AG10803 (cell line): Measurements from ENCODE around the gene GPR153.

Source experiments
- DNase-seq: peaks from one replicate; pipeline ENCODE4 v3.0.0; 2010; ENCODE audit warnings: low read depth
- H3K4me3 ChIP-seq: 2 replicates; pipeline ENCODE4 v1.5.1; 2011; ENCODE audit warnings: mild to moderate bottlenecking, low read length, control low read depth
- TF ChIP-seq, protein P1 (sequence below): conservative IDR thresholded peaks from 2 replicates; pipeline ENCODE4 v1.5.1; 2011; ENCODE audit warnings: mild to moderate bottlenecking, low read length, control low read depth, inconsistent platforms

Gene GPR153

GRCh38 chr1:6253380-6253779 lies 7.5 kb downstream of the GPR153 start:
- DNase-seq: no peak
- H3K4me3 ChIP-seq: no peak overlapping the region
- TF ChIP-seq, protein P1, sequence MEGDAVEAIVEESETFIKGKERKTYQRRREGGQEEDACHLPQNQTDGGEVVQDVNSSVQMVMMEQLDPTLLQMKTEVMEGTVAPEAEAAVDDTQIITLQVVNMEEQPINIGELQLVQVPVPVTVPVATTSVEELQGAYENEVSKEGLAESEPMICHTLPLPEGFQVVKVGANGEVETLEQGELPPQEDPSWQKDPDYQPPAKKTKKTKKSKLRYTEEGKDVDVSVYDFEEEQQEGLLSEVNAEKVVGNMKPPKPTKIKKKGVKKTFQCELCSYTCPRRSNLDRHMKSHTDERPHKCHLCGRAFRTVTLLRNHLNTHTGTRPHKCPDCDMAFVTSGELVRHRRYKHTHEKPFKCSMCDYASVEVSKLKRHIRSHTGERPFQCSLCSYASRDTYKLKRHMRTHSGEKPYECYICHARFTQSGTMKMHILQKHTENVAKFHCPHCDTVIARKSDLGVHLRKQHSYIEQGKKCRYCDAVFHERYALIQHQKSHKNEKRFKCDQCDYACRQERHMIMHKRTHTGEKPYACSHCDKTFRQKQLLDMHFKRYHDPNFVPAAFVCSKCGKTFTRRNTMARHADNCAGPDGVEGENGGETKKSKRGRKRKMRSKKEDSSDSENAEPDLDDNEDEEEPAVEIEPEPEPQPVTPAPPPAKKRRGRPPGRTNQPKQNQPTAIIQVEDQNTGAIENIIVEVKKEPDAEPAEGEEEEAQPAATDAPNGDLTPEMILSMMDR: no peak

DNA sequence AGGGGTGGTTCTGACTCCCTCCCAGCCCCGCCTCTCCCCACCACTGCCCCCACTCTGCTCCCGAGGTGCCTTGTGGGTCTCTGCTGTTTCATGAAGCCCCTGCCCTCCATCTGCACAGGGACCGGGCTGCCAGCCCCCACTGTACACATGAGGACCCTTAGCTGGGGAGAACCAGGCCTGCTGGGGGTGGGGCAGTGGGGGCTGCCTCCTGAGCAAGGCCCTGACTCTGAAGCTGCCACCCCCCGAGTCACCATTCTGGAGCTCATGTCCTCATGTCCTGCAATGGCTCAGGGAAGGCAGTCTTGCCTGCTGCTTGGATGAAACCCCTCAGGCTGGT lies 8.6 kb downstream of the GPR153 start:
- TF ChIP-seq, protein P1: no peak
- DNase-seq: no peak
- no peak overlapping the region for H3K4me3 ChIP-seq

DNA sequence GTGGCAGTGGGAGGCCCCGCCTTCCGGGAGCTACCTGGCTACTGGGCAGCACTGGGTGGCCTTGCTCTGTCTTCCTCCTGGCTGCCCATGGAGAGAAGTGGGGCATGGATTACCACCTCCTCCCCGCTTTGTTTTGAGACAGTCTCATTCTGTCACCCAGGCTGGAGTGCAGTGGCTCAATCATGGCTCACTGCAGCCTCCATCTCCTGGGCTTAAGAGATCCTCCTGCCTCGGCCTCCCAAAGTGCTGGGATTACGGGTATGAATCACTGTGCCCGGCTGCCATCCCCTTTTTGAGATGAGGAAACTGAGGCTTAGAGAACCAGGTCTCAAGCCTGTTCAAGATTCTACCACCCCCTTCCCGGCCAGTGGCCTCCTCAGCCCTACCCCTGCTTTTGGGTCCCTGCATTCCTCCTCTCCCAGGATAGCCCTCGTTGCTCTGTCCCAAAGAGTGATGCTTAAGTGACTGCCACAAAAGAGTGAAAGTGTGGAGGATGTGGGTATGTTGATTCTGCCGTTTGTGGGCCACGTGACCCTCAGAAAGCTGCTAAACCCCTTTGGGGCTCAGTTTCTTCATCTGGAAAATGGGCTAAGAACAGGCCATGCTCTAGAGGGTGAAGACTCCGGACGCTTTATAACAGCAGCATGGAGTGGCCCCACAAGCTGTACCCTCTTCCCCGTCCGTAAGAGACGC lies 9.1 kb downstream of the GPR153 start:
- no peak for DNase-seq
- no peak overlapping the region for H3K4me3 ChIP-seq
- TF ChIP-seq, protein P1: no peak

DNA sequence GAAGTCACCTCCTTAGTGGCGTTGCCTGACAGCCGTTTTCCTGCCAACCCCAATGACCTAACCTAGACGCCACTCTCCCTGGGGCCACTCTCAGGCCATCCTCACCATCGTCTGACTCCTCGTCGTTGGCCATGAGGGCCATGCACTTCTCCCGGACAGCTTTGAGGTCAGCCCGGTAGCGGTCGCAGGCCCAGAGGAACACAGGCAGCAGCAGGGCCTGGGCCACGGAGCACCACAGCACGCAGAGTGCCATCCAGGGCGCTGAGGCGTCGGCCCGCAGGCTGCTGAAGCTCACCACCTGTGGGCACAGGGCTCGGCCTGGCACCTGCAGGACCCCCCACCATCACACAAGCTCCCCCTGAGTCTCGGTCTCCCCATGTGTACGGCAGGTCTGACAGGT lies 9.7 kb downstream of the GPR153 start:
- DNase-seq: no peak
- TF ChIP-seq, protein P1: no peak
- H3K4me3 ChIP-seq: no peak overlapping the region

DNA sequence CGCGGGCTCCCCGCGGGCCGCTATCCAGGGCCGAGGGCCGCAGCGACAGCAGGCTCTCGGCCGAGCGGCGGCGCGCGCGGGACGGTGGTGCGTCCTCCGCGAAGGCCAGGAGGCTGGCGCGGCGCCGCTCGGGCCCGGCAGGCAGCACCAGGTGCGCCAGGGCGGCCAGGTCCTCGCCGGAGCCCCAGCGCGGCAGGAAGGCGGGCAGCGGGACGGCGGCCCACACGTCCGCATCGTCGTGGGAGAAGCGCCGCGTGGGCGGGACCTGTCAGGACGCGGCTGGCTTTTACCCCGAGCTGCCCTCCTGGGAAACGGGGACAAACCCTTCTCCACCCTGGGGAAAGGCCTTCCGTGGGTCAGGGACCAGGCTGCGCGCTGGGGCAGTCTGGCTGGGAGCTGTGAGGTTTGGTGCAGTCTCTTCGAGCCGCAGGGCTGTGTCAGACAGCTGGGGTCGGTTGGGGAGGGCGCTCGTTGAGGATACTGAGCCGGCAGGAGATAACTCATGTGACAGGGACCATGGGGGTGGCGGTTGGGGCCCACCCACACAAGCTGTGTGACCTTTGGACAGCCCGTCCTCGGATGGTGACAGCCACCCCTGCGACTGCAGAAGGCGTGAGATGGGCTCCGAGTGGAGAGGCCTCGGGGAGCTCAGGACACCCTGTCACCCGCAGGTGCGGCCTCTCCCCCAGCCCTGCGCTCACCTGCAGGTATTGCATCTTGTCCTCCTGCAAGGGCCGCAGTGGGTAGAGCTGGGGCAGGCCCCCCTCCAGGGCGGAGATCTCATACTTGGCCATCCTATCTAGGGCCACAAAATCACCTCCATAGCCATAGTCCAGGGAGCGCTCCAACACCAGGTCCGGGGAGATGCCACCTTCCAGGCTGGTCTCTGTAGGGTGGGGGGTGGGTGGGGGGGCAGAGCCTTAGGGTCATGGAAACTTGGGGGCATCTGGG lies 10.9 kb downstream of the GPR153 start:
- no peak for DNase-seq
- TF ChIP-seq, protein P1: no peak
- H3K4me3 ChIP-seq: no peak overlapping the region

DNA sequence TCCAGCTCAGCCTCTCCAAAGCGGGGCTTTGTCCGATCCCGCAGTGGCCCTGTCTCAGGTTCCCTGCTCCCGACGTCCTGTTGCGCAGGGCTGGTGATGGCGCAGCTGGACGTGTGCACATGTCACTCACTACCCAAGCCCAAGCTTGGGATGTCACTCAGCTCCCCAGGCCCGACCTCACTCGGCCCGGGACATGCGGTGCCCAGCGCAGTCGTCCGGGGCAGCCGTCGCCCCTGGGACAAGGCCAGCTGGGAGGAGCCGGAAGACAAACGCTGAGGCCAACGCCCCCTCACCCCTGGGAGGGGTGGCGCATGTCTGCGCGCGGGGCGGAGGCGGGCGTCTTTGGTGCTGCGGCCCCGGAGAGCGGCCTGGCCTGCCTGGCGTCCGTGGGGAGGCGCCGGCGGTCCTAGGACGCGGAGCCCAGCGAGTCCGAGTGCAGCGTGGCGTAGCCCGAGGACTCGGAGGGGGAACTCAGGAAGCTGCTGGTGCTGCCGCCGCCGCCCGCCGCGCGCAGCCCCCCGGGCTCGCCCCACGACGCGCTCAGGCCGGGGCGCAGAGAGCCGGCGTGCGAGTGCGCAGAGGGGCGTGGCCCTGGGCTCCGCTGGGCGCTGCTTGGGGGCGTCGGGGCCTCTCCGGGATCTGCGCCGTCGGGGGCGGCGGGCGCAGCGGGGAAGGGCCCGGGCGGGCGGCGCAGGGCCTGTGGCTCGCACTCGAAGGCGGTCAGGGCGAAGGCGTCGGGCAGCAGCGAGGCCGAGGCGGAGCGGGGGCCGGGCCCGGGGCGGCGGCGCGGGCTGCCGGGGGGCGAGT lies 11.8 kb downstream of the GPR153 start:
- TF ChIP-seq, protein P1: no peak
- H3K4me3 ChIP-seq: no peak overlapping the region
- DNase-seq: peak; percentile 40
